ENCODE data around the gene SLC22A23.

- TF ChIP-seq CTCF (IDR thresholded peaks at IDR 0.05) (no peak), POLR2A (IDR thresholded peaks at IDR 0.05) (no peak)
These were observed 16.9 kb downstream of the SLC22A23 start for GRCh38 chr6:3439961-3440360.
